GM12864 (cell line): ENCODE measurements around the gene GPR37L1.
A peak's percentile ranks its signal among the peaks of the same experiment; 100 is the strongest.

Experiments
- DNase-seq: peaks from one replicate; pipeline ENCODE4 v3.0.0-alpha.2; 2011; ENCODE audit warnings: low read depth
- H3K4me3 ChIP-seq: 2 replicates; pipeline ENCODE4 v1.5.1; 2011; ENCODE audit warnings: mild to moderate bottlenecking, low read depth, low read length, control low read depth
- TF ChIP-seq, protein P1 (sequence below): IDR thresholded peaks from 2 replicates; pipeline ENCODE4 v1.5.1; 2011; ENCODE audit warnings: low read depth, mild to moderate bottlenecking, moderate library complexity, low read length, control low read depth, inconsistent platforms; ENCODE audit errors: missing control alignments

GPR37L1 gene

DNA sequence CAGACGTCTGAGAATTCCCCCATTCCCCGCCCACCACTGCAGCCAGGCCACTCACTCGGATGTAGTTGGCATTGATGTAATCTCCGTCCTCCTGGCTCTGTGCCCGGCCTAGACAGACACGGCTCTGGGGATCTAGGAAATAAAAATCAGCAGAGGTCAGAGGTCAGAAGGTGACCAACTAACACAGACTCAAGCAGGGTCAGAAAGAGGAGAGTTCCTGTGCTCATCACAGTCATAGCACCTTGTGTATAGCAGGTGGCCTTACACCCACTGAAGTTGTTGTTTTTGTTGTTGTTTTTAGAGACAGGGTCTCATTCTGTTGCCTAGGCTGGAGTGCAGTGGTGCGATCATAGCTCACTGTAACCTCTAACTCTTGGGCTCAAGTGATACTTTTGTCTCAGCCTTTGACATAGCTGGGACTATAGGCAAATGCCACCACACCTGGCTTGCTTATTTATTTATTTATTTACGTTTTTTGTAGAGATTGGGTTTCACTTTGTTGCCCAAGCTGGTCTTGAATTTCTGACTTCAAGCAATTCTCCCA lies 32.8 kb downstream of the GPR37L1 start:
- no peak for DNase-seq
- TF ChIP-seq, protein P1, sequence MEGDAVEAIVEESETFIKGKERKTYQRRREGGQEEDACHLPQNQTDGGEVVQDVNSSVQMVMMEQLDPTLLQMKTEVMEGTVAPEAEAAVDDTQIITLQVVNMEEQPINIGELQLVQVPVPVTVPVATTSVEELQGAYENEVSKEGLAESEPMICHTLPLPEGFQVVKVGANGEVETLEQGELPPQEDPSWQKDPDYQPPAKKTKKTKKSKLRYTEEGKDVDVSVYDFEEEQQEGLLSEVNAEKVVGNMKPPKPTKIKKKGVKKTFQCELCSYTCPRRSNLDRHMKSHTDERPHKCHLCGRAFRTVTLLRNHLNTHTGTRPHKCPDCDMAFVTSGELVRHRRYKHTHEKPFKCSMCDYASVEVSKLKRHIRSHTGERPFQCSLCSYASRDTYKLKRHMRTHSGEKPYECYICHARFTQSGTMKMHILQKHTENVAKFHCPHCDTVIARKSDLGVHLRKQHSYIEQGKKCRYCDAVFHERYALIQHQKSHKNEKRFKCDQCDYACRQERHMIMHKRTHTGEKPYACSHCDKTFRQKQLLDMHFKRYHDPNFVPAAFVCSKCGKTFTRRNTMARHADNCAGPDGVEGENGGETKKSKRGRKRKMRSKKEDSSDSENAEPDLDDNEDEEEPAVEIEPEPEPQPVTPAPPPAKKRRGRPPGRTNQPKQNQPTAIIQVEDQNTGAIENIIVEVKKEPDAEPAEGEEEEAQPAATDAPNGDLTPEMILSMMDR, result no peak
- H3K4me3 ChIP-seq, result no peak overlapping the region

DNA sequence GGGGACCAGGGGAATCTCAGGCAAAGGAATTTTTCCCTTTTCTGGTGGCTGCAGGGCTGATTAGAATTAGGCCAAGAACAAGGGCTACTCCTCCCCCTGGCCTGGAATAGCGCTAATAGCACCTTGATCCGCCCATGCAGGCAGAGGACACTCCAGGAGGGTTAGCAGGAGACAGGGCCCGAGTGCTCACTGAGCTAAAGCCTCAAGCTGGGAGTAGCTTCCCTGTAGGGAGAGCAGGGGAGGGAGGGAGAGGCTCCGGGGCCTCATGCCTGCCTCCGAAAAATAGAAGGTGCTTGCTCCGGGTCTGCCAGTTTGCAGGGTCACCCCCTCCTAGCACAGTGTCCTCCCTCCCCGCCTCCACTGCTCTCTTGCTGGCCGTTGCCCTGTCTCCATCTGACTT lies 33.9 kb downstream of the GPR37L1 start:
- no peak for DNase-seq
- H3K4me3 ChIP-seq, result no peak overlapping the region
- TF ChIP-seq, protein P1, result no peak

DNA sequence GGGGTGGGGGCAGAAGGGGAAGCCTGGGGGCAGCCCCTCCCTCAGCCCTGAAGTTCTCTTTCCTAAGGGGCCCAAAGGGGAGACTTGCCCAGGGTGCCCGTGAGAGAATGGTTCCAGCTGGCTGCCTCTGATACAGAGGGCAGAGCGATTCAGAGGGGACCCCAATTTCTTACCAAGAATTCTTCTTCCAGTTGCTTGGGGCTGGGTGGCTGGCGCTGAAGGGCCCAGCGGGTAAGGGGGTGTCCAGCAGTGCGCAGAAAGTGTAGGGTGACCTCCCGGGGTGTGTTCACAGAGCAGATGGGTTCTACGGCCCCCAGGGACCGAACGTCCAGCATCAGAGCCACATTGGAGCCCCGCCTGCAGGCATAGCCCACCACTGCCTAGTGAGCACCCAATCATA lies 35.2 kb downstream of the GPR37L1 start:
- TF ChIP-seq, protein P1, result no peak
- no peak overlapping the region for H3K4me3 ChIP-seq
- DNase-seq, result no peak

DNA sequence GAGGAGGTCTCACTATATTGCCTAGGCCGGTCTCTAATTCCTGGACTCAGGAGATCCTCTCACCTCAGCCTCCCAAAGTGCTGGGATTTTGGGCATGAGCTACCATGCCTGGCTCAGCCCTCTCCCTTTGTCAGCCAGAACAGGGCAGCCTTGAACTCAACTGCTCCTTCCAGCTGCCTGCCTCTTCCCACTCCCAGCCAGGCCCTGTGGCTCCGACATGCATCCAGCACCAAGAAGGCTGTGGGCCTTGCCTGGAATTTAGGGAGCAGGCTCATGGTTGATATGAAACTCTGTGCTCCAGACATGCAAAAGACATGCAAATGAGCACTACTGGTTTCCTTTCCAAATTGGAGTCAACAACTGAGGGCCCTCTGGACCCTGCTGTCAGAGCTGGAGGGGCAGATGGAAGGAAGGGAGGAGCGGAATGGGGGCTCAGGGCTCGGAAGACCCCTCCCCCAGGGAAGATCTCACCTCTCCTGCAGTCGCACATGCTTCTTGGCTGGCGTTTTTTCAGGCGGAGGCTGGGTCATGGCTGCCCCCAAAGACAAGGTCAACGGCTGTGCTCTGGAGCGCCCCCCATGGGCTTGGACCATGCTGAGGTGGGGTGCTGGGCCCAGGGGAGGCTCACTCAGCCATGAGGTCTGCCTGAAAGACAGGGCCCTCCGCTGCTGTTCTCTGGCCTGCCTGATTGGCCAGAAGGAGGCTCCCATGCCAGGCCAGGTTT lies 36.3 kb downstream of the GPR37L1 start:
- no peak for DNase-seq
- TF ChIP-seq, protein P1, result peak; percentile 59
- peak overlapping the region; percentile 86 for H3K4me3 ChIP-seq

DNA sequence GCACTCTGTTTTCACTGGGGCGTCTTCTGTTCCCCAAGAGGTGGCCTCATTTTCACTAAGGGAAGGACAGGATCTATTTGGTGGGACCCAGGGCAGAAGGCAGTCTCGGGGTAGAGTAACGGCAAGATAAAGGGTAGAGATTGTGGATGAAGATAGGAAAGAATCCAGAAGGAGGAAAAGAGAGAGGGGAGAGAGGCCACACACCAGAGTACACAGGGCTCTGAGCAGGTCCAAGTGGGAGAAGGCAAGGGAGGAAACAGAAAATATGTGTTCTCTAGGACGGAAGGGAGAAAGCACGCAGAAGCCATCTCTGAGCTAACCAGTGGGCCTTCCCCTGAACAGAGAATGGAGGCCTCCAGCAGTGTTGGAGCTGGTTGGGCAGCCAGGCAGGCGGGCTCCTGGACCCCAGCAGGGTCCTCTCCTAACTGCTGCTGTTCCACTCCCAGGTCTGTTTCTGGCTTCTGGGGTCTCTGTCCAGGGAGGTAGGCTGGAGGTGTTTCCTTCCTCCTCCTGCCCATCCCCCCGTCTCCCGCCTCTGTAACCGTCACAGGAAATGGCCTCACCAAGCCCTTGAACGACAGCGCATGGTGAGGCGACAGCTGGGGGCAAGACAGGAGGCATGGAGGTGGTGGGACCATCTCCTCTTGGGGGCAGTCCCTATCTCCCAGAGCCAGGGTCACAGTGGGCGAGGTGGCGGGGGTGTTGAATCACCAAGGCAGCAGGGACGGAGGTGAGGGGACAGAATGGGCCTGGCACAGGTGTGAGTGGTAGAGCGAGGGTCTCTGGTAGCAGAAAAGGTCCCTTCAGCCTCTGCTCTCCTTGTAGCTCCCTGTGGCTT lies 37.0 kb downstream of the GPR37L1 start:
- no peak for DNase-seq
- TF ChIP-seq, protein P1, result no peak
- peak overlapping the region; percentile 86 for H3K4me3 ChIP-seq

DNA sequence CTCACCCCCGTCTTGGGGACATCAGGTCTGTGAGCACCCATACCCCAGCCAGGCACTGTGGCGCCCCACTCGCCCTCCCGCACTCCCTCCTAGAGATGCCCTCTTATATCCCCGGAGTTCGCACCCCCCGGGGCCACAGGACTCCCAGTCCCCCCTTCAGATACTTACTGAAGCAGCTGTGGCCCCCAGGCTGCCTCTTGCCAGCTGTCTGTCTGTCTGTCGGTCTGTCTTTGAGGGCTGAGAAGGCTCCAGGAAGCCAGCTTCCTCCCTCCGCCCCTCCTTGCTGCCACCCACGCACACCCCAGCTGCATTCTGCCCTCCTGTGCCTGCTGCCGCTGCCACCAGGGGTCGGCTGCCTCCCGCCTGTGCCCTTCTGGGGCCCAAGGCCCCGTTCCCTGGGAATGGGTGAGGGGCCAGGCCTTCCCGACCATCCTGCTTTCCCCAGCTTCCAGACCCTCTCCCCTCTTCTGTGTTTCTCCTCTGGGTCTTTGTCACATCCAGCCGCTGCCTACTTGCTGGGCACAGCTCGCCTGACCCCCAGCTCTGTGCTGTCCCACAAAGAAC lies 37.7 kb downstream of the GPR37L1 start, which contains the start of gene PTPN7:
TSS of gene PTPN7 (minus strand) at position 226 of the 564 bp plus-strand sequence. CDS start 1,200 bp downstream, outside the sequence.
- TF ChIP-seq, protein P1, result peak; percentile 66
- H3K4me3 ChIP-seq, result peak within 1 kb of the TSS; percentile 86
- DNase-seq, result no peak
